ENCODE data around the gene SGMS1.
A peak's percentile ranks its signal among the peaks of the same experiment; 100 is the strongest.

DNA sequence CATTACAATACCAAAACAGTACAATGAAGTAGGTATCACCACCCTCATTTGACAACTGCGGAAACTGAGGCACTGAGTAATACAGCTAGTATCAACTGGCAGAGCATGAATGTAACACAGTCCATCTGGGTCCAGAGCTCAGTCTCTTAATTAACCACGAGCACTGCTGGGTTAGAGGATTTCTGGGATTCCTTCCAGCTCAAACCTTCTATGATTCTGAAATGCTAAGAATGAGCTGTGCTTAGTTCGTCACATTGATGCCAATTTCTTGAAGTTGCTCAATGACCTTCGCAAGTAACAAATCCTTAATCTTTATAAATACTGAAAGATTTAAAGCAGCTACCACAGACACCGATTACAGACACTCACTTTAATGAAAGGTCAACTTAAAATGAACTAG, 62.5 kb downstream of the SGMS1 start:
- TF ChIP-seq, protein P1, sequence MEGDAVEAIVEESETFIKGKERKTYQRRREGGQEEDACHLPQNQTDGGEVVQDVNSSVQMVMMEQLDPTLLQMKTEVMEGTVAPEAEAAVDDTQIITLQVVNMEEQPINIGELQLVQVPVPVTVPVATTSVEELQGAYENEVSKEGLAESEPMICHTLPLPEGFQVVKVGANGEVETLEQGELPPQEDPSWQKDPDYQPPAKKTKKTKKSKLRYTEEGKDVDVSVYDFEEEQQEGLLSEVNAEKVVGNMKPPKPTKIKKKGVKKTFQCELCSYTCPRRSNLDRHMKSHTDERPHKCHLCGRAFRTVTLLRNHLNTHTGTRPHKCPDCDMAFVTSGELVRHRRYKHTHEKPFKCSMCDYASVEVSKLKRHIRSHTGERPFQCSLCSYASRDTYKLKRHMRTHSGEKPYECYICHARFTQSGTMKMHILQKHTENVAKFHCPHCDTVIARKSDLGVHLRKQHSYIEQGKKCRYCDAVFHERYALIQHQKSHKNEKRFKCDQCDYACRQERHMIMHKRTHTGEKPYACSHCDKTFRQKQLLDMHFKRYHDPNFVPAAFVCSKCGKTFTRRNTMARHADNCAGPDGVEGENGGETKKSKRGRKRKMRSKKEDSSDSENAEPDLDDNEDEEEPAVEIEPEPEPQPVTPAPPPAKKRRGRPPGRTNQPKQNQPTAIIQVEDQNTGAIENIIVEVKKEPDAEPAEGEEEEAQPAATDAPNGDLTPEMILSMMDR (IDR thresholded peaks at IDR 0.05) = no peak
- TF ChIP-seq POLR2AphosphoS5 (IDR thresholded peaks at IDR 0.05) = peak; percentile 43
- TF ChIP-seq POLR2A (IDR thresholded peaks at IDR 0.05) = no peak

All from prostate gland (tissue), 2 donors.